GM12878 (cell line): ENCODE results near the gene UQCRH. TPM values are rescaled to one million over a fixed set of nuclear protein-coding genes. Genes with fewer than 3 reads are reported as not detected.

ENCODE experiments used
- ATAC-seq: fragments of 200-7000 bp; cut with Tn5 transposase; 3 replicates; pipeline ENCODE4 v1.9.1; 2020; ENCODE audit warnings: mild to moderate bottlenecking, moderate library complexity
- BruUV-seq: library from RNA; stranded (reverse); fragments of 400-500 nt; replicated peaks from 2 replicates; lab custom pipeline; 2021; lab: Mats Ljungman, UMichigan
- CTCF ChIA-PET: fragments of 300-600 bp; sonication (Branson Sonifier 250); formaldehyde crosslinking; extraction: SDS; loops from one replicate; lab custom pipeline; 2021; ENCODE audit warnings: inconsistent platforms; lab: Yijun Ruan, JAX
- POLR2A ChIA-PET: fragments of 350-600 bp; formaldehyde crosslinking; extraction: SDS; loops from one replicate; lab custom pipeline; 2021; ENCODE audit warnings: inconsistent platforms; lab: Charles Lee
- RAD21 ChIA-PET: fragments of 300-600 bp; sonication (Branson Sonifier 250); formaldehyde crosslinking; loops from one replicate; lab custom pipeline; 2023; ENCODE audit warnings: antibody characterized with exemption; ENCODE audit not compliant: unreplicated experiment; lab: Charles Lee
- SMC1A ChIA-PET: fragments of 300-600 bp; sonication (Branson Sonifier 250); formaldehyde crosslinking; loops from one replicate; lab custom pipeline; 2023; ENCODE audit not compliant: unreplicated experiment, uncharacterized antibody; lab: Charles Lee
- DNase-seq: peaks from one replicate; pipeline ENCODE4 v3.0.0-alpha.2; 2011; ENCODE audit warnings: low read depth, low spot score
- FAIRE-seq: peaks from 3 replicates; lab custom pipeline; 2011; peaks lifted over from hg19 to GRCh38; lab: Jason Lieb, UNC
- H2AFZ ChIP-seq: 2 replicates; pipeline ENCODE4 v1.6.0; 2011; ENCODE audit warnings: low read depth, low read length, control low read depth; ENCODE audit not compliant: control insufficient read depth
- H3K27ac ChIP-seq: 2 replicates; pipeline ENCODE4 v1.5.1; 2011; ENCODE audit warnings: control low read depth; ENCODE audit not compliant: control insufficient read depth, insufficient read depth
- H3K27me3 ChIP-seq, 2 experiments: replicated peaks in 1 of 2; 2 replicates each; pipeline versions ENCODE4 v1.6.0 to v1.6.1; 2011; ENCODE audit warnings: low read length in 1 of 2; ENCODE audit not compliant: control insufficient read depth in 2 of 2, insufficient read depth in 2 of 2
- H3K36me3 ChIP-seq, 2 experiments: 2 replicates each; pipeline ENCODE4 v1.5.1; 2011; ENCODE audit warnings: low read length in 1 of 2; ENCODE audit not compliant: control insufficient read depth in 2 of 2, insufficient read depth in 2 of 2
- H3K4me1 ChIP-seq: 2 replicates; pipeline ENCODE4 v1.6.1; 2011; ENCODE audit warnings: mild to moderate bottlenecking, low read length, moderate library complexity, mixed read lengths; ENCODE audit not compliant: control insufficient read depth, insufficient read depth
- H3K4me2 ChIP-seq: 2 replicates; pipeline ENCODE4 v1.6.0; 2011; ENCODE audit warnings: control low read depth; ENCODE audit not compliant: control insufficient read depth, insufficient read depth
- H3K4me3 ChIP-seq: fragments of 200-600 bp; sonication (generic); 2 replicates; pipeline ENCODE4 v1.5.1; 2016
- H3K79me2 ChIP-seq: 2 replicates; pipeline ENCODE4 v1.6.0; 2011; ENCODE audit warnings: low read length; ENCODE audit not compliant: control insufficient read depth, insufficient read depth
- H3K9ac ChIP-seq: 2 replicates; pipeline ENCODE4 v1.8.0; 2011; ENCODE audit warnings: low read length, control low read depth, mixed read lengths; ENCODE audit not compliant: control insufficient read depth, insufficient read depth
- H3K9me3 ChIP-seq: replicated peaks from 3 replicates; pipeline ENCODE4 v1.5.1; 2011; ENCODE audit warnings: mild to moderate bottlenecking, low read length; ENCODE audit not compliant: control insufficient read depth, insufficient read depth
- H4K20me1 ChIP-seq: 2 replicates; pipeline ENCODE4 v1.6.0; 2011; ENCODE audit not compliant: control insufficient read depth, insufficient read depth
- BRCA1 ChIP-seq: IDR thresholded peaks from 2 replicates; pipeline ENCODE4 v1.6.1; 2011; ENCODE audit warnings: low read depth, low read length, improper control_type of control experiment
- LARP7 ChIP-seq: fragments of 450-650 bp; IDR thresholded peaks from 2 replicates; pipeline ENCODE4 v1.6.1; 2017; ENCODE audit warnings: mild to moderate bottlenecking
- MEF2A ChIP-seq: IDR thresholded peaks from 2 replicates; pipeline ENCODE4 v1.6.1; 2011; ENCODE audit warnings: low read depth, mild to moderate bottlenecking, low read length, moderate library complexity; ENCODE audit not compliant: insufficient read depth
- MEF2B ChIP-seq: fragments of 450-650 bp; IDR thresholded peaks from 2 replicates; pipeline ENCODE4 v1.6.1; 2018; ENCODE audit warnings: mild to moderate bottlenecking, moderate library complexity; ENCODE audit not compliant: partially characterized antibody, poor library complexity, severe bottlenecking
- NKRF ChIP-seq: fragments of 450-650 bp; conservative IDR thresholded peaks from 2 replicates; pipeline ENCODE4 v1.6.1; 2017; ENCODE audit warnings: mild to moderate bottlenecking, moderate library complexity
- POLR2A ChIP-seq: IDR thresholded peaks from 2 replicates; pipeline ENCODE4 v1.6.1; 2011; ENCODE audit warnings: low read depth, mild to moderate bottlenecking, low read length
- SREBF2 ChIP-seq: IDR thresholded peaks from 2 replicates; pipeline ENCODE4 v1.6.1; 2012; ENCODE audit warnings: mild to moderate bottlenecking, low read length
- TAF1 ChIP-seq: IDR thresholded peaks from 2 replicates; pipeline ENCODE4 v1.6.1; 2011; ENCODE audit warnings: mild to moderate bottlenecking, low read depth, low read length, borderline replicate concordance
- TBL1XR1 ChIP-seq: IDR thresholded peaks from 2 replicates; pipeline ENCODE4 v1.6.1; 2012; ENCODE audit warnings: low read depth, low read length, improper control_type of control experiment
- ZBED1 ChIP-seq: IDR thresholded peaks from 2 replicates; pipeline ENCODE4 v1.6.1; 2016; ENCODE audit warnings: borderline replicate concordance
- ZNF592 ChIP-seq: fragments of 450-650 bp; IDR thresholded peaks from 2 replicates; pipeline ENCODE4 v1.6.1; 2017; ENCODE audit warnings: mild to moderate bottlenecking, moderate library complexity
- WGBS: methylation state at CpG from one replicate; pipeline ENCODE4 v1.1.6; 2016; ENCODE audit warnings: low lambda C conversion rate; ENCODE audit not compliant: insufficient replicate concordance, insufficient coverage; ENCODE audit errors: missing lambda C conversion rate; 5-methylcytosine and 5-hydroxymethylcytosine counted together
- in situ Hi-C: fragments of 300-500 bp; cut with MboI; formaldehyde crosslinking; loops from 9 replicates; pipeline ENCODE4 v1.14.3; 2018; ENCODE audit warnings: mixed read lengths
- intact Hi-C: fragments of 100-400 bp; cut with micrococcal nuclease; formaldehyde crosslinking; loops from one replicate; pipeline ENCODE4 v1.14.2; 2022; ENCODE audit not compliant: unreplicated experiment
- polyA plus RNA-seq, 11 experiments: library from polyadenylated mRNA; depleted of rRNA in 4 of 11; unstranded in 6 of 11; stranded (reverse) in 5 of 11; fragments of >200 nt; fragmentation: Nextera tagmentation in 4 of 11; fragmentation: Illumina TruSeq in 1 of 11; extraction: Ambion mirVana in 4 of 11; extraction: Trizol in 1 of 11; gene quantifications; 1 replicate in 1 of 11; 2 replicates in 10 of 11; pipeline versions ENCODE4 v1.2.1 to v1.2.3, GENCODE V29; 2011 to 2016; ENCODE audit warnings: inconsistent platforms in 2 of 11, missing spikeins in 2 of 11, low read depth in 1 of 11
- total RNA-seq, 4 experiments: library from RNA; depleted of rRNA in 3 of 4; stranded (reverse); fragments of >200 nt in 3 of 4; fragmentation: Illumina TruSeq in 1 of 4; extraction: Trizol in 1 of 4; gene quantifications; 2 replicates each; pipeline versions ENCODE4 v1.2.1 to v1.2.3, GENCODE V29; 2013 to 2021
- TF ChIP-seq, protein P1 (sequence below): fragments of 150-350 bp; IDR thresholded peaks from 2 replicates; pipeline ENCODE4 v1.6.1; 2014; ENCODE audit warnings: mild to moderate bottlenecking, low read depth, low read length
- TF ChIP-seq, protein P2 (sequence below): fragments of 450-650 bp; IDR thresholded peaks from 2 replicates; pipeline ENCODE4 v1.6.1; 2016; ENCODE audit warnings: mild to moderate bottlenecking

Gene UQCRH
- total and polyA plus RNA-seq, 10 of the 15 experiments (the other 5 are each of a cell fraction or from before 2014, with no cell fraction given), result 363 to 1,782 (median 597) TPM

GRCh38 chr1:46343351-46343695 lies 39.8 kb downstream of the UQCRH start:
- Histone ChIP-seq H3K79me2 (peaks cover 62% of the 10 kb centered on the region), H3K9ac (no peak overlapping the region; the same call in 1 of the 2 replicates), H3K36me3 (peaks cover 2 to 13% of the 10 kb centered on the region in 2 experiments; a peak in 2 of 4 replicates), H3K27me3 (no peaks in the 10 kb centered on the region), H3K4me1 (peaks cover 15% of the 10 kb centered on the region; the same call in 1 of the 2 replicates), H3K27ac (no peak overlapping the region), H3K9me3 (no peaks in the 10 kb centered on the region), H3K4me2 (peak overlapping the region; percentile 28), H4K20me1 (no peaks in the 10 kb centered on the region), H2AFZ (no peak overlapping the region), H3K4me3 (no peak overlapping the region)
- WGBS, result 100% methylated on average over 4 of the region's 4 CpGs
- POLR2A ChIA-PET, result interaction anchor here (0.8 to 5.1 kb wide), 6 partner anchors 10 to 39 kb away, joined by 3 to 55 read pairs (median 28); partner anchors contain the start of genes LRRC41 and UQCRH
- DNase-seq, result no peak
- in situ Hi-C loops (loop anchor here (5.0 kb wide), 1 partner anchor 41 kb away; the partner anchor contains the start of genes LRRC41 and UQCRH), intact Hi-C loops (loop anchor here (10.0 kb wide), 1 partner anchor 659 kb away; the partner anchor contains the start of genes GPBP1L1 and TMEM69)
- FAIRE-seq, result no peak
- SMC1A ChIA-PET, result interaction anchor here (1.0 to 11.1 kb wide), 6 partner anchors 9 to 96 kb away, joined by 3 to 141 read pairs (median 18); partner anchors contain the start of genes LRRC41 and UQCRH
- RAD21 ChIA-PET, result interaction anchor here (1.4 to 5.6 kb wide), 4 partner anchors 11 to 39 kb away, joined by 7 to 49 read pairs (median 36); partner anchors contain the start of genes LRRC41 and UQCRH
- CTCF ChIA-PET, result interaction anchor here (4.1 to 11.4 kb wide), 6 partner anchors 10 to 119 kb away, joined by 16 to 267 read pairs (median 48); partner anchors contain the start of genes LRRC41, RAD54L and UQCRH
- ATAC-seq, result no peak
- no TSS peak for BruUV-seq
- TF ChIP-seq POLR2A (no peak), SREBF2 (no peak), NKRF (no peak), TBL1XR1 (no peak), LARP7 (no peak), ZBED1 (no peak), BRCA1 (no peak), TAF1 (no peak), ZNF592 (no peak), MEF2A (no peak), MEF2B (no peak)
- TF ChIP-seq, protein P1, sequence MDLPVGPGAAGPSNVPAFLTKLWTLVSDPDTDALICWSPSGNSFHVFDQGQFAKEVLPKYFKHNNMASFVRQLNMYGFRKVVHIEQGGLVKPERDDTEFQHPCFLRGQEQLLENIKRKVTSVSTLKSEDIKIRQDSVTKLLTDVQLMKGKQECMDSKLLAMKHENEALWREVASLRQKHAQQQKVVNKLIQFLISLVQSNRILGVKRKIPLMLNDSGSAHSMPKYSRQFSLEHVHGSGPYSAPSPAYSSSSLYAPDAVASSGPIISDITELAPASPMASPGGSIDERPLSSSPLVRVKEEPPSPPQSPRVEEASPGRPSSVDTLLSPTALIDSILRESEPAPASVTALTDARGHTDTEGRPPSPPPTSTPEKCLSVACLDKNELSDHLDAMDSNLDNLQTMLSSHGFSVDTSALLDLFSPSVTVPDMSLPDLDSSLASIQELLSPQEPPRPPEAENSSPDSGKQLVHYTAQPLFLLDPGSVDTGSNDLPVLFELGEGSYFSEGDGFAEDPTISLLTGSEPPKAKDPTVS, result no peak
- TF ChIP-seq, protein P2, sequence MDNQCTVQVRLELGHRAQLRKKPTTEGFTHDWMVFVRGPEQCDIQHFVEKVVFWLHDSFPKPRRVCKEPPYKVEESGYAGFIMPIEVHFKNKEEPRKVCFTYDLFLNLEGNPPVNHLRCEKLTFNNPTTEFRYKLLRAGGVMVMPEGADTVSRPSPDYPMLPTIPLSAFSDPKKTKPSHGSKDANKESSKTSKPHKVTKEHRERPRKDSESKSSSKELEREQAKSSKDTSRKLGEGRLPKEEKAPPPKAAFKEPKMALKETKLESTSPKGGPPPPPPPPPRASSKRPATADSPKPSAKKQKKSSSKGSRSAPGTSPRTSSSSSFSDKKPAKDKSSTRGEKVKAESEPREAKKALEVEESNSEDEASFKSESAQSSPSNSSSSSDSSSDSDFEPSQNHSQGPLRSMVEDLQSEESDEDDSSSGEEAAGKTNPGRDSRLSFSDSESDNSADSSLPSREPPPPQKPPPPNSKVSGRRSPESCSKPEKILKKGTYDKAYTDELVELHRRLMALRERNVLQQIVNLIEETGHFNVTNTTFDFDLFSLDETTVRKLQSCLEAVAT, result no peak
